T-helper 1 cell treated with Interleukin-12 subunit alpha and Interleukin-12 subunit beta and Interleukin-4 antibody, amounts not matched to agents 30 μg/mL and 1 μg/mL, for 36 hours (primary cell): ENCODE data around the gene NCAPD3.

Source experiments
- H3K27ac Mint-ChIP-seq: one replicate; pipeline ENCODE4 v1.8.0; 2021; ENCODE audit warnings: mild to moderate bottlenecking, mixed read lengths
- H3K27me3 Mint-ChIP-seq: one replicate; pipeline ENCODE4 v1.8.0; 2021; ENCODE audit warnings: low read depth, mixed read lengths
- H3K36me3 Mint-ChIP-seq: one replicate; pipeline ENCODE4 v1.8.0; 2021; ENCODE audit warnings: low read depth, mixed read lengths
- H3K4me1 Mint-ChIP-seq: one replicate; pipeline ENCODE4 v1.8.0; 2021; ENCODE audit warnings: low read depth, mixed read lengths
- H3K4me3 Mint-ChIP-seq: one replicate; pipeline ENCODE4 v1.8.0; 2021; ENCODE audit warnings: mild to moderate bottlenecking, moderate library complexity, mixed read lengths
- H3K9me3 Mint-ChIP-seq: one replicate; pipeline ENCODE4 v1.8.0; 2021; ENCODE audit warnings: mixed read lengths

The NCAPD3 gene

DNA sequence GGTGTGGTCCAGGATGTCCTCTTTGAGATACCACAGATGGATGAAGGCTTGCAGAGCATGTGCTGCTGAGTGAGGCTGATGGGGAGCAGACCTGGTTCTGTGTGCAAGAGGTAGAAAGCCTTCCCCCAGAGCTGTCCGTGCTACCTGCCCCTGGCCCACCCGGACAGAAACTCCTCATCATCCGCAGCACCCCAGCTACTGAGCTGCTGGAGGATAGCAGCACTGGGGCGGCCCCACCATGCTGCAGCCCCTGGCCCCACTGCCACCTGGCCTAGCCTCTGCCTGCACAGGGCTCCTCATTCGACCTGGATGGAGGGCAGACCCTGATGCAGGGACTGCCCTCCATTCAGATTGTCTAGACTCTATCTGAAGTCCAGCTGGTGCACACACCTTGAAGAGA, 50.5 kb downstream of the NCAPD3 start:
- H3K4me3 Mint-ChIP-seq, result no peak overlapping the region
- no peaks in the 10 kb centered on the region for H3K9me3 Mint-ChIP-seq
- H3K36me3 Mint-ChIP-seq, result peaks cover 61% of the 10 kb centered on the region
- no peaks in the 10 kb centered on the region for H3K4me1 Mint-ChIP-seq
- H3K27ac Mint-ChIP-seq, result no peak overlapping the region
- H3K27me3 Mint-ChIP-seq, result no peaks in the 10 kb centered on the region

DNA sequence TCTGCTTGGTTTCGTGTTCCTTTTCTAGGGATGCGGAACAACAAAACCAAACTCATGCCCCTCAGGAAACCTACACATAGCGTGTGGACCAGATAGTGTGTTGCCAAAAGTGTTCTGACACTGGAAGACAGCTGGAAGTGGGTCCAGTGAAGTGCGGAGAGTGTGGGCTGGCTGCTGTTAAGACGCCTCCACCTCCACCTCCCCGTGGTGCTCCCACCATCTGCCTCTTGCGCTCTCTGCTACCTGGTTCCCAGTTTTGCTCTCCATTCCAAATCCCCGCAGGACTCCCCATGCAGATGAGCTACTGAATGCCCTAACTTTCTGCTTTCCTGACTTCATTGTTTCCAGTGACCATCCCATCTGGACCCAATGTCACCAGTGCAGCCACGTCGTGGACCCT, 51.8 kb downstream of the NCAPD3 start:
- no peak overlapping the region for H3K4me3 Mint-ChIP-seq
- H3K4me1 Mint-ChIP-seq, result no peaks in the 10 kb centered on the region
- peaks cover 64% of the 10 kb centered on the region for H3K36me3 Mint-ChIP-seq
- no peaks in the 10 kb centered on the region for H3K27me3 Mint-ChIP-seq
- H3K9me3 Mint-ChIP-seq, result no peaks in the 10 kb centered on the region
- no peak overlapping the region for H3K27ac Mint-ChIP-seq

DNA sequence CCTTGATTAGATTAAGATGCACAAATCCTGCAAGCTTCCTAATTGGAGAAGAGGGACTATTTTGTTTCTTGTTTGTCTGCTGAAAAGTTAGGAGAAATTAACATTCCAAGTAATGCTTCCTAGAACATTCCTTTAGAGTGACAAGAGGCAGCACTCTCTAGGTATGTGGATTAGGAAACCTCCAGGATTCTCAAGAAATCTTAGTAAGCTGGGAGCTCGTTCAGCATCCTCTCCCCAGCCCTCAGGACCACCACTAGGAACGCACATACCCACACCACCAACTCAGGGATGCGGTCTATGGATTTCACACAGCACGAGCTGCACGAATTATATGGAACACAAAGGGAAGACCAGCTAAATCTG, 52.9 kb downstream of the NCAPD3 start:
- no peaks in the 10 kb centered on the region for H3K27me3 Mint-ChIP-seq
- H3K9me3 Mint-ChIP-seq, result no peaks in the 10 kb centered on the region
- H3K4me3 Mint-ChIP-seq, result no peak overlapping the region
- H3K27ac Mint-ChIP-seq, result no peak overlapping the region
- H3K36me3 Mint-ChIP-seq, result peaks cover 56% of the 10 kb centered on the region
- H3K4me1 Mint-ChIP-seq, result no peaks in the 10 kb centered on the region

DNA sequence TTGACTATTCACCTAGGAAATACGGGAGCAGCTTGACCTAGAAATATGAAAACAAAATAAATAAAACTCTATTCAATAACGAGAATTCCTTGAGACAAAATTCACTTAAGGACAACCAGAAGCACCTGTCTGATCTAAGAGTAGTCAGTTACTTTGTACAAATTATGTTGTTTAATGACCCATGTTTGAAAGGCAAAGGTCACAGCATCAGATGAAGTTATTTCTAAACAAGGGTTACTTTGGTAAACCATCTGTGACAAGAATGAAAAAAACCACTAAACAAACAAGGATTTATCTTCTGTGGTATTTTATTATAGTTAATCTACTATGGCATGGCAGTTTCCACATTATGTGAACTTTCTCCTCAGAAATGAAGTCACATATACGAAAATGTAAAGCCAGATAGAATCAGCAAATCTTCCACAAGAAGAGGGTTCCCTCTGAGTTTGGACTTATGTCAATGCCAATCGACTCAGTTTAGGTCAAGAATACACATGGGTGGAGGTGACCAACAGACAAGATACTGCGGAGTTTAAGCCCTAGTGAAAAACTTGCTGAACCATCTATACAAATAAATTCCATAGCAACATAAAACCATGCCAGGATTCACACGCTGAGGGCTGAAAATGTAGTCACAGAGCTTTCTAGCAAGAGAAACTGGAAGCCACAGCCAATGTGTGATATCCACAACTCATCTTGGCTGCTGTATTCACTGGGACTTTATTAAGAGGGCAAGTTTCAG, 53.4 kb downstream of the NCAPD3 start:
- H3K4me1 Mint-ChIP-seq, result no peaks in the 10 kb centered on the region

DNA sequence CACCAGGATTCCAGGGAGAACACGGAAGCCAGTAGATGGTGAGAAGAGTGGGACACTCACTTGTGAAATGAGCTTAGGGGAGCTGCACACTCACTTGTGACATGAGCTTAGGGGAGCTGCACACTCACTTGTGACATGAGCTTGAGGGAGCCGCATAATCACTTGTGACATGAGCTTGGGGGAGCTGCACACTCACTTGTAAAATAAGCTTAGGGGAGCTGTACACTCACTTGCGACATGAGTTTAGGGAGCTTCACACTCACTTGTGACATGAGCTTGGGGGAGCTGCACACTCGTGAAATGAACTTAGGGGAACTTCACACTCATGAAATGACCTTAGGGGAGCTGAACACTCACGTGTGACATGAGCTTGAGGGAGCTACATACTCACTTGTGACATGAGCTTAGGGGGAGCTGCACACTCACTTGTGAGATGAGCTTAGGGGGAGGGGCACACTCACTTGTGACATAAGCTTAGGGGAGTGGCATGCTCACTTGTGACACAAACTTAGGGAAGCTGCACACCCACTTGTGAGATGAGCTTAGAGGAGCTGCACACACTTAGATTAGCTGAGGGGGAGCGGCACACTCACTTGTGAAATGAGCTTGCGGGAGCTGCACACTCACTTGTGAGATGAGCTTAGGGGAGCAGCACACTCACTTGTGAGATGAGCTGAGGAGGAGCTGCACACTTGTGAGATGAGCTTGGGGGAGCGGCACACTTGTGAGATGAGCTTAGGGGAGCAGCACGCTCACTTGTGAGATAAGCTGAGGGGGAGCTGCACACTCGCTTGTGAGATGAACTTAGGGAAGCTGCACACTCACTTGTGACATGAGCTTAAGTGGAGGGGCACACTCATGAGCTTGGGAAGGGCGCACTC, 59.0 kb downstream of the NCAPD3 start:
- H3K4me1 Mint-ChIP-seq, result no peaks in the 10 kb centered on the region
- no peak overlapping the region for H3K4me3 Mint-ChIP-seq
- no peak overlapping the region for H3K27ac Mint-ChIP-seq
- H3K9me3 Mint-ChIP-seq, result no peaks in the 10 kb centered on the region
- H3K36me3 Mint-ChIP-seq, result peaks cover 64% of the 10 kb centered on the region
- H3K27me3 Mint-ChIP-seq, result no peaks in the 10 kb centered on the region

More for the DNA sequence above, 53.4 kb downstream of the NCAPD3 start:
- no peak overlapping the region for H3K27ac Mint-ChIP-seq
- H3K9me3 Mint-ChIP-seq, result no peaks in the 10 kb centered on the region
- peaks cover 54% of the 10 kb centered on the region for H3K36me3 Mint-ChIP-seq
- no peak overlapping the region for H3K4me3 Mint-ChIP-seq
- H3K27me3 Mint-ChIP-seq, result no peaks in the 10 kb centered on the region

DNA sequence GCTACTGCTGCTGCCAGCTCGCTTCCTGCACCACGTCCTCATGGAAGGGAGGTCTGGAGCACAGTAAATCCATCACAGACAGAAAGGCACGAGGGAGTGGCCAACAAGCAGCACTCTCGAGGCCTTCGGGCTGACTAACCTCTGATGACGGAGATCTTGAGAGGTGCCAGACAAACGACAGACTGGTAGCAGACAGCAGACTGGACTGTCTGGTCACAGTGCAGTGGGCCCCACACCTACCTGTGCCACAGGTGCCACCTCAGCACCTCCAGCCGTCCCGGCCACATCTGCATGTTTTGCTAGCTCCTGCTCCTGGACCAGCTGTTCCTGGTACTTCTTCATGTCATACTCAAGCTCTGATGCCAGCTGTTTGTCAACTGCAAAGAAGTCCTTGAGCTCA, 64.1 kb downstream of the NCAPD3 start:
- H3K4me1 Mint-ChIP-seq, result no peaks in the 10 kb centered on the region
- no peak overlapping the region for H3K4me3 Mint-ChIP-seq
- H3K27me3 Mint-ChIP-seq, result no peaks in the 10 kb centered on the region
- H3K9me3 Mint-ChIP-seq, result no peaks in the 10 kb centered on the region
- H3K27ac Mint-ChIP-seq, result no peak overlapping the region
- peaks cover 61% of the 10 kb centered on the region for H3K36me3 Mint-ChIP-seq

DNA sequence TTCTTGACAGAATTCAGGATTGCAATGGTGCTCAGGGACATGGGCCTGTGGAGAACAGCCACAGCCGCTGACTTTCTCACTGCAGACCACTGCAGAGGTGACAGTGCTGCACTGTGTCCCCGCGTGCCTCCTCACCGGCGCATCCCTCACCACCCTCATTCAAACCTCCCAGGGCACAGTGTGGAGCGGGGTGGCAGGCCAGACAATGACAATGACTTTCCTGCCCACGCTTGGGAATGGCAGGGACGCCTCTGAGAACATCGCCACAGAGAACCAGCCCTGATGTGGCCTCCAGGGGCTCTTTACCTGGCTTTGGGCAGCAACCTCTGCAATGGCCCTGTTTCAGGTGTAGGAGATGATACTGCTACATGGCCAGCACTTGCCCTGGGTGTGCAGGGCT, 65.7 kb downstream of the NCAPD3 start:
- Mint-ChIP-seq H3K9me3 (no peaks in the 10 kb centered on the region), H3K27me3 (no peaks in the 10 kb centered on the region), H3K27ac (no peak overlapping the region), H3K4me3 (no peak overlapping the region), H3K4me1 (no peaks in the 10 kb centered on the region), H3K36me3 (peaks cover 57% of the 10 kb centered on the region)

DNA sequence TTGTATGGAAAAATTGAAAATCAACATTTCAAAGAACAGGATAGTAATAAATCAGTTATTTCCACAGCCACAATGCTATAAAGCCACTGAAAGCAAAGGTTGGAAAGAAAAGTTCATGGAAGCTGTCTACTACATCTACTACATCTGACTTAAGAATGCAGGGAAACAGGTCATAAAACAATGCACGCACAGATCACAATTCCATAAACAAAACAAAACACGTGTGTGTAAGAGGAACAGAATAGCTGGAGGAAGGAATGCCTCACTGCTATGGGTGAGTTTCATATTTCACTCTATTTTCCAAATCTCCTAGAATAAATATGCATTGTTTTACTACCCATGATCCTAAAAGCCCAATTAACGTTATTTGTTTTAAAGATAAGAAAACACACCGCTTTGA, 66.3 kb downstream of the NCAPD3 start:
- Mint-ChIP-seq H3K4me3 (no peak overlapping the region), H3K4me1 (no peaks in the 10 kb centered on the region), H3K27ac (no peak overlapping the region), H3K27me3 (no peaks in the 10 kb centered on the region), H3K36me3 (peaks cover 51% of the 10 kb centered on the region), H3K9me3 (no peaks in the 10 kb centered on the region)

DNA sequence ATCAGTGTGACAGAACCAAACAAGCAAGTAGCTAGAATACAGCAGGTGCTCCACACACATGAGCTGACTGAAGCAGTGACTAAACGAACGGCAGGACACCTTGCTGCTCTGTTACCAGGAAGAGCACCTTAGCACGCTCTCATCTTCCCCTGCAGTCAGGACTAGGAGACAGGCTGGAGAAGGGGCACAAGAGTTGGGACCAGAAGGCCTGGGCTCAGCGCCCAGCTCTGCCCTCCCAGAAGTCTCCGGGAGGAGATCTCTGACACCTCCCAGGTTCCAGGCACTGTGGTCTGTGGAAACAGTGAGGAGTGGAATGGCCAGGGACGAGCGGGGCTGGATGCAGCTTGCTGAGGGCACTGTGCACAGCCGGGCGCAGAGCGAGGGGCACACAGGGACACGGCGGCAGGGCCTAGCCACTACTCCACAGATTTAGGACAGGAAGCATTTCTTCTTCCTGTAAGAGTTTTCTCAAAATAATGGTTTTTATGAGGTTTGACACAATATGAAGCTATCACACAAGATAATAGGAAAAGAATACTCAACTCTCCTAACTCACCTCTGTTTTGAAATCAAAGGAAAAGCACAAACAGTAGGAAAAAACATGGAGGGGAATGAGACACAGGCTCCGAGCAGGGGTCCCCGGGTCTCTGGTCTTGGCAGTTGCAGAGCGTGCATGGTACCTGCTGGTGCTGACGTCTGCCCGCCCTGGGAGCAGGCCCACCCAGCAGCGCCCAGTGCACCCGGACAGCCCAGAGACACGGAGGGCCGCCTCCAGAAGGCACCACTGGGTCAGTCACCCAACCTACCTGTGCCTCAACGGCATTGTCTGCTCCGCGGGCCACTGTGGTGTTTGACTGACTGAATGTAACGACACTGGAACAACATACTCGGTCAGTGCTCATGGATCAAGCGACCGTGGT, 67.6 kb downstream of the NCAPD3 start:
- no peak overlapping the region for H3K27ac Mint-ChIP-seq
- H3K4me1 Mint-ChIP-seq, result no peaks in the 10 kb centered on the region
- no peaks in the 10 kb centered on the region for H3K27me3 Mint-ChIP-seq
- peaks cover 54% of the 10 kb centered on the region for H3K36me3 Mint-ChIP-seq
- H3K4me3 Mint-ChIP-seq, result no peak overlapping the region
- no peaks in the 10 kb centered on the region for H3K9me3 Mint-ChIP-seq

DNA sequence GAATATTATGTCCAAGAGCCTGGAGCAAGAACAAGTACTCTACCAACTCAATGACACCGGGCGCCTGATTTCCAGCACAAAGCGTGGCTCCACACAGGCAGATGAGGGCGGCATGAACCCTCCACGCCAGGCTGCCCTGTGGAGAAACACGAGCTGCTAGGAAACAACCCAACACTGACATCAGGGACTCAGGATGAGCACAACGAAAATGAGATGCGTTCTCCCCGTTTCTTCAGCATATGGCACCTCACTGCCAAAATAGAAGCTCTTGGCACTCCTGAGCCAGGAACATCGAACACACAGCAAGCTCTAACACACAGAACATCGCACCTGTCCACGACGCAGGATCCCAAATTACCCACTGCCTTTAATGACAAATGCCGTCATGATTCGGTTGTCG, 68.3 kb downstream of the NCAPD3 start:
- no peaks in the 10 kb centered on the region for H3K4me1 Mint-ChIP-seq
- peaks cover 60% of the 10 kb centered on the region for H3K36me3 Mint-ChIP-seq
- no peaks in the 10 kb centered on the region for H3K9me3 Mint-ChIP-seq
- no peak overlapping the region for H3K27ac Mint-ChIP-seq
- no peaks in the 10 kb centered on the region for H3K27me3 Mint-ChIP-seq
- H3K4me3 Mint-ChIP-seq, result no peak overlapping the region

DNA sequence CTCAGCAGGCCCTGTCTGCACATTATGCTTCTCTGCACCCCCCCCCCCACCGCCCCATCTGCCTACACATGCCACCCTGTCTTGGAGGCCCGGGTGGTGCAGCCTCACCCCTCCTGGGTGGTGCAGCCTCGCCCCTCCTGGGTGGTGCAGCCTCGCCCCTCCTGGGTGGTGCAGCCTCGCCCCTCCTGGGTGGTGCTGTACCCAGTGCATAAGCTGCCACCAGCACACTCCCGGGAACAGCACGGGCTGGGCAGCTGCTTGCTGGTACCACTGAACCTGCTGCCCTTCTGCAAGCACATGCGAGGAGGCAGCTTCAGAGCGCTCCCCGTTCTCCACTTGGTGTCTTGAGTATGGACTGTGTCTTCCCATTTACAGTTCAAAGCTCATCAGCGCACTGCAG, 69.3 kb downstream of the NCAPD3 start:
- Mint-ChIP-seq H3K27me3 (no peaks in the 10 kb centered on the region), H3K27ac (no peak overlapping the region), H3K4me3 (no peak overlapping the region), H3K36me3 (peaks cover 52% of the 10 kb centered on the region), H3K4me1 (no peaks in the 10 kb centered on the region), H3K9me3 (no peaks in the 10 kb centered on the region)

DNA sequence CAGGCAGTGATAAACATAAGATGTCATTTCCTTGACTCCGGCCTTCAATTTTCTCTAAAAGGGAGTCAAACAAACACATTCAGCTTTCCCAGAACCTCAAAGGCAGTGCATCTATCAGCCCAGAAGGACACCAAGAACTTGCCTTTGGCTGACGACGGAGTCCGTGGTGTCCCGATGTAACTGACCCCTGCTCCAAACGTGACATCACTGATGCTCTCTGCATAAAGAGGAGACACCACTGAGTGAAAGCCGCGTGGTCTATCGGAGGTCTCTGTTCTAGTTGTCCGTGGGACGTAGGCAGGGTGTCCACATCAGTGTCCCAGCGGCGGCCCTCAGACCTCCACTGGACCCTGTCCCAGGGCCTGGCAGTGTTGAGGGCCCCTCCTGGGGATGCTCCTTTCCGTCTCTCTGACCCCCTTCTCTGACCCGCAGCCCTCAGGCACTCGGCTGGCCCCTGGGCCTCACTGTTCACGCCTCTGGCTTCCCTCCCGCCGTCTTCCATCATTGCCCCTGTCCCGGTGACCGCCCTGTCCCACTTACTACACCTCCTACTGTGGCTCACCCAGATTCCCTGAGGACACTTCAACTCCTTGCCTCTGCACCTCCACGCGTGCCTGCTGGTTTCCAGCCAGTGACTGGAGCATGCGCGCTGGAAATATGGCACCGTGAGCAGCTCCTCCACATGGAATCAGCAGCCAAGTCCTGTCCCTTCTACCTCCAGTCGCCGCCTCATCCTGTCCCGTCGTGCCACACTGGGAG, 70.4 kb downstream of the NCAPD3 start:
- H3K4me1 Mint-ChIP-seq, result no peaks in the 10 kb centered on the region
- no peak overlapping the region for H3K4me3 Mint-ChIP-seq
- H3K27me3 Mint-ChIP-seq, result no peaks in the 10 kb centered on the region
- H3K9me3 Mint-ChIP-seq, result no peaks in the 10 kb centered on the region
- H3K27ac Mint-ChIP-seq, result no peak overlapping the region
- H3K36me3 Mint-ChIP-seq, result peaks cover 46% of the 10 kb centered on the region

DNA sequence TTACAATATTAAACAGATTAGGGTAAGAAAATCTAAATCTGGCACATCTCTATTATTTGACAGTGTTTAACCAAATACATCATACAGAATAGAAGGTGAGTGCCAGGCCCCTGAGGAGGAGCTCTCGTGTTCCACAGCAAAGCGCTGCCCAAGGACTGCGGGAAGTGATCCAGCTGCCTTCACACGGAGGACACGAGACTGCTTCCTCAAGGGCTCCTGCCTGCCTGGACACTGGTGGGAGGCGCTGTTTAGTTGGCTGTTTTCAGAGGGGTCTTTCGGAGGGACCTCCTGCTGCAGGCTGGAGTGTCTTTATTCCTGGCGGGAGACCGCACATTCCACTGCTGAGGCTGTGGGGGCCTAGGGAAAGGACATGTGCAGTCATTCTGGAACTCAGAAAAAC, 71.1 kb downstream of the NCAPD3 start:
- Mint-ChIP-seq H3K4me3 (no peak overlapping the region), H3K36me3 (peaks cover 46% of the 10 kb centered on the region), H3K27ac (no peak overlapping the region), H3K9me3 (no peaks in the 10 kb centered on the region), H3K4me1 (no peaks in the 10 kb centered on the region), H3K27me3 (no peaks in the 10 kb centered on the region)
